PC-9 (cell line): Measurements from ENCODE around the gene CKMT2. TPM values are rescaled to one million over a fixed set of nuclear protein-coding genes. Genes with fewer than 3 reads are reported as not detected.

Experiments used
- BruUV-seq: library from RNA; stranded (reverse); fragments of 400-500 nt; replicated peaks from 2 replicates; lab custom pipeline; 2021; lab: Mats Ljungman, UMichigan
- CTCF ChIA-PET: fragments of 300-600 bp; sonication (Branson Sonifier 250); formaldehyde crosslinking; loops from one replicate; lab custom pipeline; 2022; ENCODE audit warnings: antibody characterized with exemption; lab: Charles Lee
- POLR2A ChIA-PET: fragments of 300-600 bp; sonication (Branson Sonifier 250); formaldehyde crosslinking; loops from one replicate; lab custom pipeline; 2022; ENCODE audit warnings: antibody characterized with exemption; ENCODE audit not compliant: unreplicated experiment; lab: Charles Lee
- DNase-seq, 2 experiments: peaks; one replicate each; pipeline versions ENCODE4 v3.0.0 to v3.0.0-alpha.2; 2015 to 2022; ENCODE audit warnings: mixed read lengths in 1 of 2
- H2AFZ ChIP-seq: fragments of 200-600 bp; sonication (generic); 2 replicates; pipeline ENCODE4 v1.8.1; 2017; ENCODE audit warnings: antibody characterized with exemption
- H3F3A ChIP-seq: fragments of 200-600 bp; sonication (generic); 2 replicates; pipeline ENCODE4 v1.8.1; 2017; ENCODE audit warnings: antibody characterized with exemption, mild to moderate bottlenecking, low read depth; ENCODE audit not compliant: insufficient read depth
- H3K27ac ChIP-seq: fragments of 200-600 bp; sonication (generic); 2 replicates; pipeline ENCODE4 v1.6.1; 2016; ENCODE audit warnings: mixed run types
- H3K27me3 ChIP-seq: fragments of 200-600 bp; sonication (generic); 2 replicates; pipeline ENCODE4 v1.6.1; 2016; ENCODE audit warnings: low read depth, mixed run types; ENCODE audit not compliant: insufficient read depth
- H3K36me3 ChIP-seq: fragments of 200-600 bp; sonication (generic); 2 replicates; pipeline ENCODE4 v1.6.1; 2016; ENCODE audit warnings: low read depth, mixed run types
- H3K4me1 ChIP-seq: fragments of 200-600 bp; sonication (generic); replicated peaks from 2 replicates; pipeline ENCODE4 v1.6.1; 2016; ENCODE audit warnings: mixed run types; ENCODE audit not compliant: insufficient read depth
- H3K4me2 ChIP-seq: fragments of 200-600 bp; sonication (generic); 2 replicates; pipeline ENCODE4 v1.6.1; 2017; ENCODE audit warnings: mixed run types
- H3K4me3 ChIP-seq: fragments of 200-600 bp; sonication (generic); 2 replicates; pipeline ENCODE4 v1.6.1; 2016; ENCODE audit warnings: mixed run types
- H3K79me2 ChIP-seq: fragments of 200-600 bp; sonication (generic); 2 replicates; pipeline ENCODE4 v1.6.1; 2017; ENCODE audit warnings: low read depth, mixed run types
- H3K9me2 ChIP-seq: fragments of 200-600 bp; sonication (generic); 2 replicates; pipeline ENCODE4 v1.8.1; 2017; ENCODE audit warnings: mild to moderate bottlenecking; ENCODE audit not compliant: insufficient read depth
- H3K9me3 ChIP-seq: fragments of 200-600 bp; sonication (generic); 2 replicates; pipeline ENCODE4 v1.8.1; 2016; ENCODE audit warnings: low read depth; ENCODE audit not compliant: insufficient read depth
- H4K20me1 ChIP-seq: fragments of 200-600 bp; sonication (generic); 2 replicates; pipeline ENCODE4 v1.8.1; 2017; ENCODE audit not compliant: insufficient read depth
- CTCF ChIP-seq: fragments of 200-600 bp; sonication (generic); conservative IDR thresholded peaks from 2 replicates; pipeline ENCODE4 v1.6.1; 2017; ENCODE audit warnings: mixed run types, antibody characterized with exemption, mild to moderate bottlenecking, moderate library complexity
- EZH2 ChIP-seq: fragments of 200-600 bp; sonication (generic); IDR thresholded peaks from 2 replicates; pipeline ENCODE4 v1.8.0; 2017; ENCODE audit warnings: antibody characterized with exemption, low read depth
- intact Hi-C: fragments of 100-400 bp; cut with micrococcal nuclease; formaldehyde crosslinking; loops from one replicate; pipeline ENCODE4 v1.10.0; 2022; ENCODE audit not compliant: unreplicated experiment
- total RNA-seq: library from RNA; stranded (reverse); gene quantifications from 2 replicates; pipeline ENCODE4 v1.2.3, GENCODE V29; 2021

Gene CKMT2
- total RNA-seq, 1 experiment from 2014 or later = not detected

DNA sequence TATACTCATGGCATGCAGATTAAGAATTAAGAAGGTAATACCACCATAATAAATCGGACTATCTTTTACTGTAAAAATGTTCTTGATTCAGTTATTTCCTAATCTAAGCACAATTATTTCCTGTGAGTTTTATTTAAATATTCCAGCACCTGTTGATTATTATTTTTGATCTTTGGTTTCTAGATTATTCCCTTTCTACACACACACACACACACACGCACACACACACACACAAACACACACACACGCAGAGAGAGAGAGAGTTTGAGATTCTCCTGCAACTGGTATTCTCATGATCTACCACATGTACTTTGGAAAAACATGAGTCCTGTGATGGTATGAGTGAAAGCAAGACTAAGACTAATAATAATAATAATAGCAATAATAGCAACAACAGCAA lies 17.0 kb upstream of the CKMT2 start:
- Histone ChIP-seq H3K36me3 (no peaks in the 10 kb centered on the region), H3K27me3 (no peaks in the 10 kb centered on the region), H3F3A (no peaks in the 10 kb centered on the region), H3K79me2 (no peaks in the 10 kb centered on the region), H3K9me3 (no peaks in the 10 kb centered on the region), H4K20me1 (no peaks in the 10 kb centered on the region), H3K4me1 (peaks cover 14% of the 10 kb centered on the region), H3K9me2 (no peaks in the 10 kb centered on the region), H3K4me2 (no peak overlapping the region), H3K27ac (no peak overlapping the region), H3K4me3 (no peak overlapping the region), H2AFZ (no peak overlapping the region)
- intact Hi-C loops = no loop called here
- DNase-seq = no peak
- ChIA-PET POLR2A (no interaction called here), CTCF (no interaction called here)
- BruUV-seq = no TSS peak
- TF ChIP-seq CTCF (no peak), EZH2 (no peak)

DNA sequence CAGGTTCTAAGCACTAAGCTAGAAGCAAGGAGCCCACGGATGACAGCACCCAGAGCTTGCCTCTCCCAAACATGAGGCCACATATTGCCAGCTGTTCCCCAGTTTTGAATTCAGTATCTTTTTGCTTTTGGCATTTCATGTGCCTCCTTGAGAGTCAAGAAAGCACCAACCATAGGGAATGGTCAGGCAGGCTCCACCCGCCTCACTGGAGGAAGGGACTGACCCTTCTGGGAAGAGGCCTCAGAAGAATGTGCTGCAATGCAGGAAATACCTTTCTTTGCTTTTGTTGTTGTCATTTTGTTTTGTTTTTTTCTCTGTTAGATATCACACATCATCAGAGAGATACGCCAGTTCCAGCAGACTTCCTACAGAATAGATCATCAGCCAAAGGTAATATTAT lies 13.7 kb upstream of the CKMT2 start:
- H3K9me2 ChIP-seq = no peaks in the 10 kb centered on the region
- no peaks in the 10 kb centered on the region for H3K79me2 ChIP-seq
- CTCF ChIA-PET = no interaction called here
- H3K4me3 ChIP-seq = no peak overlapping the region
- BruUV-seq = no TSS peak
- intact Hi-C loops = no loop called here
- H3K4me1 ChIP-seq = no peaks in the 10 kb centered on the region
- no peaks in the 10 kb centered on the region for H3K9me3 ChIP-seq
- H3K4me2 ChIP-seq = no peak overlapping the region
- TF ChIP-seq CTCF (no peak), EZH2 (no peak)
- DNase-seq = no peak
- no peak overlapping the region for H3K27ac ChIP-seq
- no peaks in the 10 kb centered on the region for H3F3A ChIP-seq
- no peaks in the 10 kb centered on the region for H4K20me1 ChIP-seq
- POLR2A ChIA-PET = no interaction called here
- 0 out of 2 replicates have a peak overlapping the region, but pooled peaks have one; percentile 26 for H2AFZ ChIP-seq
- no peaks in the 10 kb centered on the region for H3K36me3 ChIP-seq
- no peaks in the 10 kb centered on the region for H3K27me3 ChIP-seq

GRCh38 chr5:81222285-81222684 lies 10.8 kb upstream of the CKMT2 start:
- intact Hi-C loops = no loop called here
- Histone ChIP-seq H4K20me1 (no peaks in the 10 kb centered on the region), H3K9me3 (no peaks in the 10 kb centered on the region), H3K4me1 (no peaks in the 10 kb centered on the region), H3K27ac (no peak overlapping the region), H3K79me2 (no peaks in the 10 kb centered on the region), H3K4me2 (no peak overlapping the region), H3K4me3 (no peak overlapping the region), H3K36me3 (no peaks in the 10 kb centered on the region), H3K27me3 (no peaks in the 10 kb centered on the region), H2AFZ (no peak overlapping the region), H3F3A (no peaks in the 10 kb centered on the region), H3K9me2 (no peaks in the 10 kb centered on the region)
- TF ChIP-seq CTCF = no peak
- TF ChIP-seq EZH2 = no peak
- BruUV-seq = no TSS peak
- CTCF ChIA-PET = no interaction called here
- no peak for DNase-seq
- POLR2A ChIA-PET = no interaction called here
